Measurements from ENCODE around the gene ANKRD11.

DNA sequence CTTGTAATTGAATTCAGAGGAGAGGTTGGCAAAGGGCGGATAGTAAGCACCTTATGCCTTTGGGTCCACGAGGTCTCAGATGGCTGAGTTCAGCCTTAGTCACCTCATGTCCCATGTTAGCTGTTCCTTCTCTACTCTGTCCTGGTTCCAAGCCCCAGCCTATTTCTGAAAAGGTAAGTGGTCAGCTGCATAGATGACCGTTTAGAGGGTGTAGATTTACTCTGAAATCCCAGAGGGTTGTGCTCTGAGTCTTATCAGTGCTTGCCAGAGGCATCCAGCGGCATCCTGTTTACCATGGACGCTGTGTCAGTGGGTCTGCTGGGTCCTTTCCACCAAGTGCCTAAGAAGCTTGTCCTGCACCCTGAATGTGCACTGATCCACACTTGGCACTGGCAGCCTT is 271.0 kb downstream of the ANKRD11 start:
- TF ChIP-seq, protein P1, sequence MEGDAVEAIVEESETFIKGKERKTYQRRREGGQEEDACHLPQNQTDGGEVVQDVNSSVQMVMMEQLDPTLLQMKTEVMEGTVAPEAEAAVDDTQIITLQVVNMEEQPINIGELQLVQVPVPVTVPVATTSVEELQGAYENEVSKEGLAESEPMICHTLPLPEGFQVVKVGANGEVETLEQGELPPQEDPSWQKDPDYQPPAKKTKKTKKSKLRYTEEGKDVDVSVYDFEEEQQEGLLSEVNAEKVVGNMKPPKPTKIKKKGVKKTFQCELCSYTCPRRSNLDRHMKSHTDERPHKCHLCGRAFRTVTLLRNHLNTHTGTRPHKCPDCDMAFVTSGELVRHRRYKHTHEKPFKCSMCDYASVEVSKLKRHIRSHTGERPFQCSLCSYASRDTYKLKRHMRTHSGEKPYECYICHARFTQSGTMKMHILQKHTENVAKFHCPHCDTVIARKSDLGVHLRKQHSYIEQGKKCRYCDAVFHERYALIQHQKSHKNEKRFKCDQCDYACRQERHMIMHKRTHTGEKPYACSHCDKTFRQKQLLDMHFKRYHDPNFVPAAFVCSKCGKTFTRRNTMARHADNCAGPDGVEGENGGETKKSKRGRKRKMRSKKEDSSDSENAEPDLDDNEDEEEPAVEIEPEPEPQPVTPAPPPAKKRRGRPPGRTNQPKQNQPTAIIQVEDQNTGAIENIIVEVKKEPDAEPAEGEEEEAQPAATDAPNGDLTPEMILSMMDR (IDR thresholded peaks at IDR 0.05): no peak
- no peak for TF ChIP-seq EP300 (IDR thresholded peaks at IDR 0.05)
